ENCODE measurements around the gene STARD4.

STARD4 gene

DNA sequence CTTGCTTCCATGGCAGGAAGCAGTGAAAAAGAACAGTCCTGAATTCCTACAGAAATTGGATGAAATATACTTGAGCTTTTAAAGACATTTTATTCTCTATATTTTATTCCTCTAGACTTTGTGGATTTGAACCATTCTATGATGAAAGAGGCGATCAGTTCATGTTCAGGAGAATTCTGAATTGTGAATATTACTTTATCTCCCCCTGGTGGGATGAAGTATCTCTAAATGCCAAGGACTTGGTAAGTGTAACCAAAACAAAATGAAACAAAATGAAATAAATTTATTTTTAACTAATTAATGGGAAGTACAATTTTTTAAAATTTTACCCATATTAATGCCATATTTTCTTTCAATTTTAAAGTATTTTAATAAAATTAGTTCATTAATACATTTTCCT, 34.1 kb downstream of the STARD4 start:
- Histone ChIP-seq H3K9me3 (ENCODE audit: control insufficient read depth in 1 of 2, low read length in 2 of 2) (no peaks in the 10 kb centered on the region), H3K27ac (ENCODE audit: low read depth, low read length) (no peak overlapping the region), H3K4me3 (ENCODE audit: low read depth in 1 of 2, low read length in 2 of 2) (no peak overlapping the region), H3K4me1 (ENCODE audit: control insufficient read depth in 1 of 2, insufficient read depth in 2 of 2, low read length in 2 of 2) (no peaks in the 10 kb centered on the region), H3K9ac (ENCODE audit: low read depth in 1 of 2, low read length in 2 of 2) (no peak overlapping the region), H3K27me3 (ENCODE audit: control insufficient read depth in 1 of 2, insufficient read depth in 2 of 2, low read length in 2 of 2) (no peaks in the 10 kb centered on the region), H3K36me3 (ENCODE audit: control insufficient read depth in 1 of 2, insufficient read depth in 2 of 2, low read length in 2 of 2) (no peaks in the 10 kb centered on the region)

DNA sequence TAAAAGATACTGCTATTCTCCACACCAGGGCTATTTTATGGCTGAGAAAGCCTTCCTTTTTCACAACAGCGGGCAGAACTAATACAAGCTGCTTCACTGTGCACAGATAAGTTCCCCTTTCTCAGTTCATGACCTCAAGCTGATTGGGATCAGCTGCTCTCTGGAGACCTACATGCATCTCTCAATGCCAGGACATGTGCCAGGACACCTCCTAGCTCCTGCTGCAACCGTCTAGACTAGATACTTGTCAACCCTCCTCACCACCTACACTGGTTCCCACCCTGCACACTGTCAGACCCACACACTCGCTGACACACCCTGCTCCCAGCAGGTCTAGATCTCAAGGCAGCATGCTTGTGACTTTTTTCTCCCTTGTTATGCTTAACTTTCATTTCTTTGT, 39.8 kb downstream of the STARD4 start:
- Histone ChIP-seq H3K27ac (ENCODE audit: low read depth, low read length) (no peak overlapping the region), H3K36me3 (ENCODE audit: control insufficient read depth in 1 of 2, insufficient read depth in 2 of 2, low read length in 2 of 2) (no peaks in the 10 kb centered on the region), H3K4me1 (ENCODE audit: control insufficient read depth in 1 of 2, insufficient read depth in 2 of 2, low read length in 2 of 2) (no peaks in the 10 kb centered on the region), H3K4me3 (ENCODE audit: low read depth in 1 of 2, low read length in 2 of 2) (no peak overlapping the region), H3K9ac (ENCODE audit: low read depth in 1 of 2, low read length in 2 of 2) (no peak overlapping the region), H3K27me3 (ENCODE audit: control insufficient read depth in 1 of 2, insufficient read depth in 2 of 2, low read length in 2 of 2) (no peaks in the 10 kb centered on the region), H3K9me3 (ENCODE audit: control insufficient read depth in 1 of 2, low read length in 2 of 2) (no peaks in the 10 kb centered on the region)

DNA sequence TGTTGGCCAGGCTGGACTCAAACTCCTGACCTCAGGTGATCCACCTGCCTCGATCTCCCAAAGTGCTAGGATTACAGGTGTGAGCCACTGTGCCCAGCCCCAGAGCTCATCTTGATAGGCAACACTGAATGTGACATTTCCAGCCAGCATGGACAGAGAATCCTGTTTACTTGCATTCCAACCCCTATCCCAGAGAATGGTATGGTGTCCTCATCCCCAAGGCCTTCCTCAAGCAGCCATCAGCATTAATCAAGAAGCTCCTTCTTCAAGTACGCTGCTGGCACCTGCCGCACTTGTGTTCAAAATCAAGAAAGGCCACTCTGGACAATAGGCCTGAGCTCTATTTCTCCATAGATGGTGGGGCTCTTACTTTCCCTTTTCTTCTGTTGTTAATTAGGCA, 40.2 kb downstream of the STARD4 start:
- Histone ChIP-seq H3K36me3 (ENCODE audit: control insufficient read depth in 1 of 2, insufficient read depth in 2 of 2, low read length in 2 of 2) (no peaks in the 10 kb centered on the region), H3K9ac (ENCODE audit: low read depth in 1 of 2, low read length in 2 of 2) (no peak overlapping the region), H3K9me3 (ENCODE audit: control insufficient read depth in 1 of 2, low read length in 2 of 2) (no peaks in the 10 kb centered on the region), H3K4me3 (ENCODE audit: low read depth in 1 of 2, low read length in 2 of 2) (no peak overlapping the region), H3K4me1 (ENCODE audit: control insufficient read depth in 1 of 2, insufficient read depth in 2 of 2, low read length in 2 of 2) (no peaks in the 10 kb centered on the region), H3K27me3 (ENCODE audit: control insufficient read depth in 1 of 2, insufficient read depth in 2 of 2, low read length in 2 of 2) (no peaks in the 10 kb centered on the region), H3K27ac (ENCODE audit: low read depth, low read length) (no peak overlapping the region)

DNA sequence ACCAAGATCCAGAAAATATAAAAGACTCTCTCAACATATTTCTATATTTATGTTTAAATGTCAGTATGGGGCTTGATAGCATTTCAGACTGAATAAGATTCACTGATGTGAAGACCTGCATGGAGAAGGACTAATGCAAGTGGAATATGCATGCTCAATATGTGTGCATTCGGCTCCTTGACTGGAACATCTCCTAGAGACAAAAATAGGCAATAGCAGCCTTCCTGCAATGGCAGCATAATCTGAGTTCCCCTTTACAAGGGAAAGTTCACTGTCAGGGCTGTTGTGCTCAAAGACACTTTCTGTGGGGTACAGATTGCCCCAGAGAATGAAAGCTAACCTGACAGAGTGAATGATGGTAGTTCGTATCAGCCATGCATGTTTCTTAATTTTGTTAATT, 42.4 kb downstream of the STARD4 start:
- Histone ChIP-seq H3K27ac (ENCODE audit: low read depth, low read length) (no peak overlapping the region), H3K36me3 (ENCODE audit: control insufficient read depth in 1 of 2, insufficient read depth in 2 of 2, low read length in 2 of 2) (no peaks in the 10 kb centered on the region), H3K9ac (ENCODE audit: low read depth in 1 of 2, low read length in 2 of 2) (no peak overlapping the region), H3K9me3 (ENCODE audit: control insufficient read depth in 1 of 2, low read length in 2 of 2) (no peaks in the 10 kb centered on the region), H3K4me1 (ENCODE audit: control insufficient read depth in 1 of 2, insufficient read depth in 2 of 2, low read length in 2 of 2) (no peaks in the 10 kb centered on the region), H3K4me3 (ENCODE audit: low read depth in 1 of 2, low read length in 2 of 2) (no peak overlapping the region), H3K27me3 (ENCODE audit: control insufficient read depth in 1 of 2, insufficient read depth in 2 of 2, low read length in 2 of 2) (no peaks in the 10 kb centered on the region)

DNA sequence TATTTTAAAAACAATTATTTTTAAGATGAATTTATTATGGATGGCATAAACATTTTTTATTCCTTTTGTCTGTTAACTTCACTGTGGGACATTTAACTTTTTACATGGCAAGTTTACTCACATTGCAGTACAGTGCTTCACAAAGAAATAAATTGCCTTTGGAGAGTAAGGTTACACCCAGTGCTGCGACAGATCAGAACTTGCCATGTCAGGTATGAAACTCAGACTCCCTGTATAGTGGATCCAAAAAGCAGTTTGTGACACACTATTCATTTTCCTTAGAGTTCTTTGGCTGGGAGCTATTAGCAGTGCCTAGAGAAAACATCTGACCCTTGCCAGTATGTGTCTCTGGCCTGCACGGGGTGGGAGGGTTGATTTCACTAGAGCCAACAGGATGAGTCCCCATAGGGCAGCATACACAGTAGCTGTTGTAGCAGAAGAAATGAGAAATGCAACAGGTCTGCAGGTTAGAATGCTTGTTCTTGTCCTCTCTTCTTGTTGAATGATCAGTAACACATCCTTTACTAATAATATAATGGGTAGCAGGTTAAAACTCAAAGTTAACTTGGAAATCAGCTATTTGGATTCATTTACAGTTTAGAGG, 42.9 kb downstream of the STARD4 start:
- Histone ChIP-seq H3K4me3 (ENCODE audit: low read depth in 1 of 2, low read length in 2 of 2) (no peak overlapping the region), H3K4me1 (ENCODE audit: control insufficient read depth in 1 of 2, insufficient read depth in 2 of 2, low read length in 2 of 2) (no peaks in the 10 kb centered on the region), H3K36me3 (ENCODE audit: control insufficient read depth in 1 of 2, insufficient read depth in 2 of 2, low read length in 2 of 2) (no peaks in the 10 kb centered on the region), H3K27ac (ENCODE audit: low read depth, low read length) (no peak overlapping the region), H3K27me3 (ENCODE audit: control insufficient read depth in 1 of 2, insufficient read depth in 2 of 2, low read length in 2 of 2) (no peaks in the 10 kb centered on the region), H3K9me3 (ENCODE audit: control insufficient read depth in 1 of 2, low read length in 2 of 2) (no peaks in the 10 kb centered on the region), H3K9ac (ENCODE audit: low read depth in 1 of 2, low read length in 2 of 2) (no peak overlapping the region)

DNA sequence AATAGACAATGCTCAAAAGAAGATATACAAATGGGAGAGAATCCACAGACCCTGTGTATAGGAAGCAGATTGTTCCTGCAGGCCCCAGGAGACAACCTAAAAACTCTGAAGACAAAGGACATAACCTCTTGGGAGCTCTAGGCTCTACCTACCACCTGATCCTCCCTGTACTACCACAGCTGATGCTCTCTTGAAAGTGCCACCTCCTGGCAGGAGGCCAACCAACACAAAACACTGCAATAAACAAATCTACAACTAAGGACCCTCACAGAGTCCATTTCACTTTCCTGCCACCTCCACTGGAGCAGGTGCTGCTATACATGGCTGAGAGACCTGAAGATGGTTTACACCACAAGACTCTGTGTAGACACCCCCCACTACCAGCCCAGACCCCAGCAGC, 49.0 kb downstream of the STARD4 start:
- no peak overlapping the region for H3K9ac ChIP-seq (ENCODE audit: low read depth in 1 of 2, low read length in 2 of 2)
- no peaks in the 10 kb centered on the region for H3K27me3 ChIP-seq (ENCODE audit: control insufficient read depth in 1 of 2, insufficient read depth in 2 of 2, low read length in 2 of 2)
- no peaks in the 10 kb centered on the region for H3K4me1 ChIP-seq (ENCODE audit: control insufficient read depth in 1 of 2, insufficient read depth in 2 of 2, low read length in 2 of 2)
- H3K4me3 ChIP-seq (ENCODE audit: low read depth in 1 of 2, low read length in 2 of 2): no peak overlapping the region
- no peak overlapping the region for H3K27ac ChIP-seq (ENCODE audit: low read depth, low read length)
- no peaks in the 10 kb centered on the region for H3K9me3 ChIP-seq (ENCODE audit: control insufficient read depth in 1 of 2, low read length in 2 of 2)
- no peaks in the 10 kb centered on the region for H3K36me3 ChIP-seq (ENCODE audit: control insufficient read depth in 1 of 2, insufficient read depth in 2 of 2, low read length in 2 of 2)

DNA sequence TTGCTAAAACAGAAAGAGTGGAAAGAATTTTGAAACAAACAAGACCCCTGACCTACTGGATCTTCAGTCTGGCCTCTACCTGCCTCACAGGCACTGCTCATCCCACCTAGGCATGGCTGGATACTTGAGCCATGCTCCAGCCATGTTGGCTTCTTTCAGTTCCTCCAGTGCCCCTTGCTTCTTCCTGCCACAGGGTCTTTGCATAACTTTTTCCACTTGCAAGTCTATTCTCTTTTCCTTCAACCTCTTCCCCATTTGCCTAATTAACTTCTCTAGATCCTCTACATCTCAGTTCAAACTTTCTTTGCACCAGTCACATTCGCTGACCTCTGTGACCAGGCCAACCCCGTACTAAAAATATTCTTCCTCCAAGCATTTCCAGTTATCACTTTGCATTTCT, 50.4 kb downstream of the STARD4 start:
- H3K27me3 ChIP-seq (ENCODE audit: control insufficient read depth in 1 of 2, insufficient read depth in 2 of 2, low read length in 2 of 2): no peaks in the 10 kb centered on the region
- no peak overlapping the region for H3K4me3 ChIP-seq (ENCODE audit: low read depth in 1 of 2, low read length in 2 of 2)
- no peak overlapping the region for H3K27ac ChIP-seq (ENCODE audit: low read depth, low read length)
- no peaks in the 10 kb centered on the region for H3K4me1 ChIP-seq (ENCODE audit: control insufficient read depth in 1 of 2, insufficient read depth in 2 of 2, low read length in 2 of 2)
- no peak overlapping the region for H3K9ac ChIP-seq (ENCODE audit: low read depth in 1 of 2, low read length in 2 of 2)
- no peaks in the 10 kb centered on the region for H3K36me3 ChIP-seq (ENCODE audit: control insufficient read depth in 1 of 2, insufficient read depth in 2 of 2, low read length in 2 of 2)
- no peaks in the 10 kb centered on the region for H3K9me3 ChIP-seq (ENCODE audit: control insufficient read depth in 1 of 2, low read length in 2 of 2)

DNA sequence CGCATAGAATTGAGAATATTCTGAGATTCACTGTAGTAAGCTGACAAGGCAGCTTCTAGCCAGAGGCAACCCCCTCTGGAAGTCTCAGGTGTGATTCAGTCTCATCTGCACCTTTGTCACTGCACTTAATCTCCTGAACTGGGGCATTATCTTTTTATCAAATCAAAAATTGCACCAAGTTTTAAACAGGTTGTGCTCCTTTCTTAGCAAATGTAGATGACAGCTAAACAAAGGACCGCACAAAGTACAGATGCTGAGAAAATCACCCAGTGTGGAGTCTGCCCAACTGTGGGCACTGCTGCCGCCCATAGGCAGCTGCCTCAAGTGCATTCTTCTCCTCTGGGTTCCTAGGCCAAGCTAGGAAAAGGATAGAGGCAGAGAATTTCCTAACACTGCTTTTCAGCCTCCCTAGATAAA, 51.1 kb downstream of the STARD4 start:
- Histone ChIP-seq H3K36me3 (ENCODE audit: control insufficient read depth in 1 of 2, insufficient read depth in 2 of 2, low read length in 2 of 2) (no peaks in the 10 kb centered on the region), H3K27ac (ENCODE audit: low read depth, low read length) (no peak overlapping the region), H3K27me3 (ENCODE audit: control insufficient read depth in 1 of 2, insufficient read depth in 2 of 2, low read length in 2 of 2) (no peaks in the 10 kb centered on the region), H3K9ac (ENCODE audit: low read depth in 1 of 2, low read length in 2 of 2) (no peak overlapping the region), H3K4me1 (ENCODE audit: control insufficient read depth in 1 of 2, insufficient read depth in 2 of 2, low read length in 2 of 2) (no peaks in the 10 kb centered on the region), H3K9me3 (ENCODE audit: control insufficient read depth in 1 of 2, low read length in 2 of 2) (no peaks in the 10 kb centered on the region), H3K4me3 (ENCODE audit: low read depth in 1 of 2, low read length in 2 of 2) (no peak overlapping the region)

DNA sequence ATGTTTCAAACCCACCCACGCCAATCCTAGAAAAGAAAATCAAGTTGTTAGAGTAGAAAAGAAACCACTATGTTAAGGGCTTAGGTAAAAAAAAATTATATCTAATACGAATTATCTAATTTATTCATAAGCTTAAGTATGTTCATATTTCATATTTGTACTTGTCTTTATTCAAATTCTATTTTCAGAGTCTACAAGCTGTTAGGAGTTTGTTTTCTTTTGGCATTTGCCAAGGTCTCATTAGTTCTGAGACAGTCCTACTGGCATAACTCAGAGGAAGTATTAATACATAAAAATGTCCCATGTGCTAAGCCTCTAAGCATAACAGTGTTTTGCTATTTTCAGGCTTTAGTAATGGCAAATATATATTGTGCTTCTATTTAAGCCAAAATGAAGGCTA, 57.6 kb downstream of the STARD4 start:
- Histone ChIP-seq H3K27ac (ENCODE audit: low read depth, low read length) (no peak overlapping the region), H3K9ac (ENCODE audit: low read depth in 1 of 2, low read length in 2 of 2) (no peak overlapping the region)

DNA sequence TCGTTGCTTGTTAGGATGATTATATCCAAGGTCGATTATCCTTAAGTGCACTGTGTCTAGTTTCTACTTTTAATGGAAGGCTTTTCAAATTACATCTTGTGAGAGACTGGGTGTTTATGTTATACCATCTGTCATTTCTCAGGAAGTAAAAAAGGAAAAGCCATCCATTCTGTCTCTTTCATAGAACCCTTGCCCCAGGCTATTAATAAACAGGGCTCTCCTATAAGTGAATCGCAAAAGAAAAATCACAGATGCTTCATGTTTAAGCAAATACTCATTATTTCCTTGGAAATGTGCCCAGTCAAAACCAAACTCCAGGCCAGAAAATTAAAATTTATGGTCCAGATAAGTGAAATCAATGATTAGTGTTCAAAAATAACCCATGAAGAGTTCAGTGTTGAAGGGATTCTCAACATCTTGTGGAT, 58.1 kb downstream of the STARD4 start:
- Histone ChIP-seq H3K36me3 (ENCODE audit: control insufficient read depth in 1 of 2, insufficient read depth in 2 of 2, low read length in 2 of 2) (no peaks in the 10 kb centered on the region), H3K4me1 (ENCODE audit: control insufficient read depth in 1 of 2, insufficient read depth in 2 of 2, low read length in 2 of 2) (no peaks in the 10 kb centered on the region), H3K27ac (ENCODE audit: low read depth, low read length) (no peak overlapping the region), H3K27me3 (ENCODE audit: control insufficient read depth in 1 of 2, insufficient read depth in 2 of 2, low read length in 2 of 2) (no peaks in the 10 kb centered on the region), H3K9ac (ENCODE audit: low read depth in 1 of 2, low read length in 2 of 2) (no peak overlapping the region), H3K4me3 (ENCODE audit: low read depth in 1 of 2, low read length in 2 of 2) (no peak overlapping the region), H3K9me3 (ENCODE audit: control insufficient read depth in 1 of 2, low read length in 2 of 2) (no peaks in the 10 kb centered on the region)

More for the DNA sequence above, 57.6 kb downstream of the STARD4 start:
- no peaks in the 10 kb centered on the region for H3K36me3 ChIP-seq (ENCODE audit: control insufficient read depth in 1 of 2, insufficient read depth in 2 of 2, low read length in 2 of 2)
- no peak overlapping the region for H3K4me3 ChIP-seq (ENCODE audit: low read depth in 1 of 2, low read length in 2 of 2)
- H3K4me1 ChIP-seq (ENCODE audit: control insufficient read depth in 1 of 2, insufficient read depth in 2 of 2, low read length in 2 of 2): no peaks in the 10 kb centered on the region
- H3K9me3 ChIP-seq (ENCODE audit: control insufficient read depth in 1 of 2, low read length in 2 of 2): no peaks in the 10 kb centered on the region
- H3K27me3 ChIP-seq (ENCODE audit: control insufficient read depth in 1 of 2, insufficient read depth in 2 of 2, low read length in 2 of 2): no peaks in the 10 kb centered on the region

DNA sequence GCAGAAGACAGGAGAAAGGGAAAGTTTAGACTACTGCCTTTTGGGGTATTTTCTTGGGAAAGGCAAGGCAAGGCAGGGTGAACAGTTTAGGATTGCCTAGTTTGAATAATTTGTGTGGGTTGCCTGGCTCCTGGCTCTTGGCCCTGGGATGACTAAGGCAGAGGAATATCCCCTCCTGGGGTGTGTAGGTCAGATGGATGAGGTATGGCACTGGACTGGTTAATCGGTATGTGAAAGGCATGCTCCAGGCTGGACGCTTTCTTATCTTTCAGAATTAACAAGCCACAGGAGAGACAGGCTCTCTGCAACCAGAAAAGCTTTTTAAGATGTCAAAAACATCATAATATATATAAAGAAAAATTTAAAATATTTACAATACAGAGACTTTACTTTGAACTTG, 58.6 kb downstream of the STARD4 start:
- Histone ChIP-seq H3K4me1 (ENCODE audit: control insufficient read depth in 1 of 2, insufficient read depth in 2 of 2, low read length in 2 of 2) (no peaks in the 10 kb centered on the region), H3K9me3 (ENCODE audit: control insufficient read depth in 1 of 2, low read length in 2 of 2) (no peaks in the 10 kb centered on the region), H3K36me3 (ENCODE audit: control insufficient read depth in 1 of 2, insufficient read depth in 2 of 2, low read length in 2 of 2) (no peaks in the 10 kb centered on the region), H3K4me3 (ENCODE audit: low read depth in 1 of 2, low read length in 2 of 2) (no peak overlapping the region), H3K9ac (ENCODE audit: low read depth in 1 of 2, low read length in 2 of 2) (no peak overlapping the region), H3K27ac (ENCODE audit: low read depth, low read length) (no peak overlapping the region), H3K27me3 (ENCODE audit: control insufficient read depth in 1 of 2, insufficient read depth in 2 of 2, low read length in 2 of 2) (no peaks in the 10 kb centered on the region)
